ENCODE results near the gene ZNF358.
A peak's percentile ranks its signal among the peaks of the same experiment; 100 is the strongest.

The ZNF358 gene

DNA sequence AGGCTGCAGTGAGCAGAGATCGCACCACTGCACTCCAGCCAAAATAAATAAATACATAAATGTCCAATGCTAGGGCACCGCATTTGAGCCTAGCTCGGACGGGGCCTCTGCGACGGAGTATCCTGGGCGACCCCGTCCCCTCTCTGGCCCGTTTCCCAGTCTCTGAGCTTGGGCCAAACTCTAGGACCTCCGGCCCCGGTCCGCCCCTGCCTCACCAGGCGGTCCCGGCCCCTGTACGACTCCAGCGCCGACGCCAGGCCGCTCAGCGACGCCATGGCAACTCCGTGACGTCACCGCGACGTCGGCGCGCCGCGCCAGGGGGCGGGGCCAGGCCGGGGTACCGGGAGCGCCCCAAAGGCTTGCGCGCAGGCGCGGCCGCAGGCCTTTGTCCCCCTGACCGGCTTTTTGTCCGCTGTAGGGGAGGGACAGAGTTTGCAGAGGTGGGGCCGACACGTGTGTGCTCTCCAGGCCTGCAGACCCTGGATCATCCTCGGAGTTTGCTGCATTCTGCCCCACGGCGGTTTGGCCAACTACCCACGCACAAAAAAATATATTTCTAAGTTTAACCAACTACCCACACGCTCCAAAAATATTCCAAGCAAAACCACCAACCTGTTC, 27.1 kb upstream of the ZNF358 start, which contains the start of gene PEX11G:
Gene PEX11G (minus strand): TSS at position 300 of the 618 bp plus-strand sequence. CDS start 25 bp downstream, at position 275.
- CTCF ChIA-PET = interaction anchor here (0.7 kb wide), 1 partner anchor 8 kb away, joined by 4 read pairs; a partner anchor contains a TSS

DNA sequence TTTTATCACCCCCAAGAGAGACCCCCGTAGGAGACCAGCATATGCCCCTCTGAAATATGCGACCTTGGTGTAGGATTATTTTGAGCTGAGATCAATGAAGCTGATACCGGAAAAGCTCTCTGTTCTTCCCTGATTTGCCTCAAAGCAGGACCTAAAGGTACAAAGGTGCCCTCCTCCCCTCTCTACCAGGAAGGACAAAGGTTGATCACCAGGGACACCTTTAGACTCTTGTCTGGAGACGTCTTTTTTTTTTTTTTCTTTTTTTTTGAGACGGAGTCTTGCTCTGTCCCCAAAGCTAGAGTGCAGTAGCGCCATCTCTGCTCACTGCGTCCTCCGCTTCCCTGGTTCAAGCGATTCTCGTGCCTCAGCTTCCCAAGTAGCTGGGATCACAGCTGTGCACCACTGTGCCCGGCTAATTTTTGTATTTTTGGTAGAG, 26.3 kb upstream of the ZNF358 start:
- DNase-seq (ENCODE audit: extremely low spot score) = peak; percentile 7
- POLR2A ChIA-PET = no interaction called here
- CTCF ChIA-PET = no interaction called here
- no peak for TF ChIP-seq CTCF (IDR thresholded peaks at IDR 0.05; ENCODE audit: control extremely low read depth, extremely low read depth, low read depth, missing control alignments)

More for the DNA sequence above, 27.1 kb upstream of the ZNF358 start, which contains the start of gene PEX11G:
- POLR2A ChIA-PET = interaction anchor here (0.5 kb wide), 1 partner anchor 18 kb away, joined by 4 read pairs; no protein-coding TSS in a partner anchor
- peak; percentile 99 for DNase-seq (ENCODE audit: extremely low spot score)
- TF ChIP-seq CTCF (IDR thresholded peaks at IDR 0.05; ENCODE audit: control extremely low read depth, extremely low read depth, low read depth, missing control alignments) = no peak

DNA sequence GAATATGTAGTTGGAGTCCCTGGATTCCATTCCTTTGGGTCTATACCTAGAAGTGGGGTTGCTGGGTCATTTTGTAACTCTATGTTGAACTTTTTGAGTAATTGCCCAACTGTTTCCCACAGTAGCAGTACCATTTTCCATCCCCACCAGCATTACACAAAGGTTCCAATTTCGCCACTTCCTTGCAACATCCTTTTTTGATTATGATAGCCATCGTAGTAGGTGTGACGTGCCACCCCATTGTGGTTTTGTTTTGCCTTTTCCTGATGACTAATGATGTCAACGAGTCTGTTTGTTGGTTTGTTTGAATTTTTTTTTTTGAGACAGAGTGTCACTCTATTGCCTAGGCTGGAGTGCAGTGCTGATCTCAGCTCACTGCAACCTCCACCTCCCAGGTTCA, 23.8 kb upstream of the ZNF358 start:
- ChIA-PET CTCF (no interaction called here), POLR2A (no interaction called here)
- DNase-seq (ENCODE audit: extremely low spot score) = no peak
- TF ChIP-seq CTCF (IDR thresholded peaks at IDR 0.05; ENCODE audit: control extremely low read depth, extremely low read depth, low read depth, missing control alignments) = no peak

DNA sequence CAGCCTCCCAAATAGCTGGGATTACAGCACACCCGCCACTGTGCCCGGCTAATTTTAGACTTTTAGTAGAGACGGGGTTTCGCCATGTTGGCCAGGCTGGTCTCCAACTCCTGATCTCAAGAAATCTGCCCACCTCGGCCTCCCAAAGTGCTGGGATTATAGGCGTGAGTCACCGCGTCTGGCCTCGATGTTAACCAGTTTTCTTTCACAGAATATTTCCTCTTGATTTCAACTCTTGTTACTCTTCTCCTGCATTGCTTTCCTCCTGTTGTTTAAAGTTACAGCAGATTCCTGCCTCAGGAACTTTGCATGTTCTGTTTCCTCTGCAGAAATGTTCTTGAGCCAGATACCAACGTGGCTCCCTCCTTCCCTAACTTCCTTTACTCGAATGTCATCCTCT, 23.3 kb upstream of the ZNF358 start:
- TF ChIP-seq CTCF (IDR thresholded peaks at IDR 0.05; ENCODE audit: control extremely low read depth, extremely low read depth, low read depth, missing control alignments) = no peak
- no peak for DNase-seq (ENCODE audit: extremely low spot score)
- CTCF ChIA-PET = no interaction called here
- POLR2A ChIA-PET = no interaction called here

DNA sequence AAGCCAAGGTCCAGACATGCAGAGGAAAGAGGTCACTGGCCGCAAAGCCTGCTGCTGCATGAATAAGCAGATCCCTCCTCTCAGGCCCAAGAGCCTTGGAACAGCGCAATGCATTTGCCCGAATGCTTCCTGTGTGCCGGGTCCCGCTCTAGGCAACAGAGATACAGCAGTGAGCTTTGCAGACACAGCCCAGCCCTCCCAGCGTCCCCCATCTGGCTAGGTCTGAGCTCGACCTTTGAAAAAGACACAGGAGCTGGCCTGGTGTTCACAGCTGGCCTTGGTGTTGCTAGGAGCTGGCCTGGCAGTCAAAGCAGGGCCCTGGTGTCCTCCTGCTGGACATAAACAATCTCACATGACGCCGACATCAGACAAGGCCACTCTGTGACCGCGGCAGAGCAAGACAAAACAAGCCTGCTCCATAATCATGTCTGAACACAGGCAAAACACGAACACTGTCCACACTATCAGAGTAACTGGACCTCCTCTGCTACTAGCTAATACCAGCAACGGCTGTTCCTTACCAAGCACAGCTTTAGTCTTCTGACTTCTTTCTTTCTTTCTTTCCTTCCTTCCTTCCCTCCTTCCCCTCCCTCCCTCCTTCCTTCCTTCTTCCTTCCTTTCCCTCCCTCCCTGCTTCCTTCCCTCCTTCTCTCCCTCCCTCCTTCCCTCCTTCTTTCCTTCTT, 21.3 kb upstream of the ZNF358 start:
- CTCF ChIA-PET = interaction anchor here (1.0 to 1.1 kb wide), 2 partner anchors 11 to 127 kb away, joined by 3 read pairs; no protein-coding TSS in a partner anchor
- DNase-seq (ENCODE audit: extremely low spot score) = peak; percentile 7
- POLR2A ChIA-PET = interaction anchor here (0.9 kb wide), 1 partner anchor 9 kb away, joined by 4 read pairs; no protein-coding TSS in a partner anchor
- TF ChIP-seq CTCF (IDR thresholded peaks at IDR 0.05; ENCODE audit: control extremely low read depth, extremely low read depth, low read depth, missing control alignments) = no peak

DNA sequence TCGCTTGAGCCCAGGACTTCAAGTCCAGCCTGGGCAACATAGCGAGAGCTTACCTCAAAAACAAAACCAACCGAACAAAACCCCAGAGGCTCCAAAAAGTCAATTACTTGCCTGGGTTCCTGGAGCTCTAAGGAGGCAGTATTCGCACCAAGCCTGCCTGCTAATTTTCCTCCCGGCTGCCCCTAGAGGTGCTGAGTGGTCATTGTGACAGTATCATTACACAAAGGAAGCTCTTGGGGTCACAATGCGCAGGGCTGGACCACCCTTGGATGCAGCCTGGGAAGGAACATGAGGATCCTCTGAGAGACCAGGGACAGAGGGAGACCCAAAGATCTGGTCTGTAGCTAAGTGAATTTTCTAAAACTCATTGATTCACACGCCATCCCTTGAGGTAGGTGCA, 18.6 kb upstream of the ZNF358 start:
- peak; percentile 28 for TF ChIP-seq CTCF (IDR thresholded peaks at IDR 0.05; ENCODE audit: control extremely low read depth, extremely low read depth, low read depth, missing control alignments)
- ChIA-PET POLR2A (interaction anchor here (0.6 kb wide), 1 partner anchor 410 kb away, joined by 3 read pairs; no protein-coding TSS in a partner anchor), CTCF (interaction anchor here (0.7 to 2.1 kb wide), 12 partner anchors 8 to 395 kb away, joined by 3 to 6 read pairs (median 3); partner anchors contain the start of genes MCOLN1, PEX11G and ZNF358)
- peak; percentile 39 for DNase-seq (ENCODE audit: extremely low spot score)
